ENCODE results near the gene C11orf68.

GRCh38 chr11:65947133-65947532, 28.3 kb upstream of the C11orf68 start:
- TF ChIP-seq CTCF (IDR thresholded peaks at IDR 0.05) = no peak
- no peak for TF ChIP-seq EZH2phosphoT487 (IDR thresholded peaks at IDR 0.05)
- TF ChIP-seq EZH2 (IDR thresholded peaks at IDR 0.05) = no peak

All from neural progenitor cell (in vitro differentiated cells).